Bone marrow (tissue), 2 donors: ENCODE data around the gene KRTAP21-3.
"Not testable (repeated sequence)": the region's sequence is repeated elsewhere in the genome, so short reads cannot be mapped to it uniquely, and the experiment has no call there.

Experiments
- DNase-seq, 2 donors: peaks; one replicate each; lab custom pipeline; 2025; lab: John Stamatoyannopoulos, UW

Gene KRTAP21-3

DNA sequence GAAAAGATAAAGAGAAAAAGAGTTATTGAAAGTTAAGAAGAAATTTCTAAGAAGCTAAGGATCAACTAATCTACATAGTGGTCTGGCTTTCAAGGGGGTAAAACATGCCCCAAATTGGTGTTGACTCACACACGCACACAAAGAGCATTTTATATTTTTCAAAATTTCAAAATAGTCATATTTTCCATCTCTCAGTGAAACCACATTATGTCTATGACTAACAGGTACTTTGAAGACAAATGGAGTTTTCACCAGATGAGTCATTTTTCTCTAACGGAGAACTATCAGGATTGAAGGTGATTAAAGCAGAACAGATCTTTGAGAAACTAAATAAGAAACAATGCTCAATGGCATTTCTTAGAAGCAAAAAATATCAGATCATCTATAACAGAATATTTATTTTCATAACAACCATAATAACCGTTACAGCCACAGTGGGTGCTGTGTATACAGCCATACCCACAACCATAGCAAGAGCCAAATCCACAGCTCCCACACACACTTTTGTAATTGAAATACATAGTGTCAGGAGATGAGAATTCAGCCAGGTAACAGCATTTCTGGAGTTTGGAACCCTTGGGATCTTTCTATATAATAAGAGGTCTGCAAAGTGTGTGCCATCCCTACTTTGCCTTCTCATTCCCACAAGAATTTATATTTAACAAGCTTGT, at the start of gene KRTAP21-3:
Gene KRTAP21-3, minus strand, starts transcription at position 539 of the 671 bp plus-strand sequence. Its CDS starts 18 bp downstream, at position 521.
- DNase-seq: no peak

- no peak for DNase-seq
These were observed 42.2 kb upstream of the KRTAP21-3 start for GRCh38 chr21:30760776-30761175.

GRCh38 chr21:30758306-30758705, 39.7 kb upstream of the KRTAP21-3 start:
- no peak for DNase-seq

- not testable (repeated sequence) for DNase-seq
These were observed 36.8 kb upstream of the KRTAP21-3 start, which contains the start of gene KRTAP21-1 for GRCh38 chr21:30755328-30755727. TSS of gene KRTAP21-1 (minus strand) at chr21:30755428. CDS start at chr21:30755378, 50 bp downstream.

DNA sequence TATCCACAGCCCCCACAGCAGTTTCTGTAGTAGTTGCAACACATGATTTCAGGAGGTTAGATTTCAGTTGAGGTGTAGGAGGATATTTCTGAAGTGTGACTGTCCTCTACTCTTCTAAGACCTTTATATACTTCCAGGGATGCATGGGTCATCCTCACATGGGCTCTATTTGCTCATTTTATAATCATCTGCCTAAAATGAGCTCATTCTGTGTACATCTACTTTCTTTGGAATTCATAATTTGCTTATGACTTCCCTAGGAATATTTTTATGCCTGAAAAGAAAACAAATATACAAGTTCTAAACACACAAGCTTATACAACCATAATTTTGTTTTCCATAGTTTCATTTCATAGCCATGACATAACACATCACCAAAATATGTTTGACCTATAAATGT, 28.6 kb upstream of the KRTAP21-3 start, which contains the start of gene KRTAP21-2:
Gene KRTAP21-2, minus strand, starts transcription at position 101 of the 400 bp plus-strand sequence. Its CDS starts 57 bp downstream, at position 44.
- DNase-seq: no peak

DNA sequence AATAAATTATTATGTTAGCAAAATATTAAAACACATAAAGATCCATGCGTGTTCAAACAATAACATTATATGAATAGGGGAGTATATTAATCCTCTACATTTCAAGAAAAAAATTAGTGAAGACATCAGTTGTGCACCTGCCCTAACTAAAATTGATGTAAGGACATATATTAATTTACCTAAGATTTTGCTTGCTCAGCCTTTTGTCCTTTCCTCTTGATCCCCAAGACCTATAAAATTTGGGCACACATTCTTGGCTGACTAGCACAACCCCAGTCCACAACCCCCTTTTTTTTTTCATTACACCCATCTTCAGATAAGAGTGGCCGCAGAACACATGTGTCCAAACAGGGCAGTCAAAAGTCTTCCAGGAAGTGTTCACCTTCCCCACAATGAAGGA, 21.9 kb upstream of the KRTAP21-3 start:
- DNase-seq: no peak

DNA sequence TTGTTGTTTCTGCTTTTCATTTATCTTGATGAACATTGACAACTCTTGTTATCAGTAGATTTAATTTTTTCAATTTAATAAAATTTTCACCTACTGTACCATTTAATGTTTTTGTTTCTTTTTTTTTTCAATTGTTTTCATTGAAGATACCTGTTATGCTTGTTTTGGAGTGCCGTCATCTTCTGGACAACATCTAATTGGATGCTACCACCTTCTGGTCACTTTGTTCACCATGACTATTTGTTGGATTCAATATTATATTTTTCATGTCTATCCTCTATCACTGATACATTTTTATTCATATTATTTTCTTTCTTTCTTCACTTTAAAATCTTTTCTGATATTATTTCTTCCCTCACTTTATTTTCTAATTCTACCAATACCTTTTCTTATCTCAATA, 14.4 kb upstream of the KRTAP21-3 start:
- no peak for DNase-seq

GRCh38 chr21:30726726-30727125, 8.1 kb upstream of the KRTAP21-3 start:
- DNase-seq: no peak

DNA sequence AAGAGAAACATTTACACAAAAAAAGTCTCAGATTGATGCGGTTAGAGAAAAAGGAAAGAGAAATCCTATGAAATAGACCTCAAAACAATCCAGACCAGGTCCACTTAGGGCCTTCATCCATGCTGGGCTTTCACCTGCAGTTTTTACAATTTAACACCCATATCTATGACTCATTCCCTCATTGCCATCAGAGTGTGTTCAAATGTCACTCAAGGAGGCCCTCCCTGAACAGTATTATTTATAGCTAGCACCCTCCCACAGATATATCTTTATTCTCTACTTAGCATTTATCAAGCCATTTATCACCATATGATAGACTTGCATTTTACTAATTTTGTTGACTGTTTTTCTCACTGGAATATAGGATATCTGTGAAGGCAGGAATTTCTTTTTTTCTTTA, 824 bp upstream of the KRTAP21-3 start:
- no peak for DNase-seq

DNA sequence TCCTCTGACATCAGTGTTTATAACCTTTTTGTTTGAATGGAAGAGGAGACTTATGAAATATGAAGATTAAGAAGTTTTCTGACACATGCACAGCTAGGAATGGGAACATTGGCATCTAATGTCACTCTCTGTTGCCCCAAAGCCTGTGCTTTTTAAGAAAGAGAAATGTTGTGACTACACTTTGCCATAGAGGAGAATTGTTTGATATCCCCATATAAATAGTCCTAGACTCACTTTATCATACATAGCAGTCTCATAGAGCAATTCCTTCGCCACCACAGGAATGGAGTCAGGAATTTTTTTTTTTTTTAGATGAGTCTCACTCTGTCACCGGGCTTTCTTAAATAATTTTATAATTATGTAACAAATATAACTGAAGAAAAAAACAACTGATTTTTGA, 1.5 kb downstream of the KRTAP21-3 start:
- DNase-seq: no peak

GRCh38 chr21:30714946-30715345, 3.6 kb downstream of the KRTAP21-3 start:
- DNase-seq: no peak

DNA sequence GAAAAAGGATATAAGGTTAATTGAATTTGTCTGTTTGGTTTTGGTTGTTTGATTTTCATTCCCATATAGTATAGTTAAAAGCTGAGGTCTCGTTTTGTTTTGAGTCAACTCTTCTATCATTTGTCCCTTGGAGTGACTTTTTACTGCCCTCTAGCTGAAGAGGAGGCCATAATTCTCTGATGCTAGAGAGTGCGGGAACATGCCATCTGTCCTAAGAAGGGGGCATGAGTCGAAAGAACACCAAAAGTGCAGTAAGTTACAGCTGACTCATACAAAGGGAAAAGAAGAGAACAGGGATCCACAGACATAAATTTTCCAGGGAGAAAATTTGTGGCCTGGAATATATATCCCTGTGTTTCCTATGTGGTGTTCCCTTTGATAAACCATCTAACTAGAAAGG, 4.1 kb downstream of the KRTAP21-3 start:
- no peak for DNase-seq

DNA sequence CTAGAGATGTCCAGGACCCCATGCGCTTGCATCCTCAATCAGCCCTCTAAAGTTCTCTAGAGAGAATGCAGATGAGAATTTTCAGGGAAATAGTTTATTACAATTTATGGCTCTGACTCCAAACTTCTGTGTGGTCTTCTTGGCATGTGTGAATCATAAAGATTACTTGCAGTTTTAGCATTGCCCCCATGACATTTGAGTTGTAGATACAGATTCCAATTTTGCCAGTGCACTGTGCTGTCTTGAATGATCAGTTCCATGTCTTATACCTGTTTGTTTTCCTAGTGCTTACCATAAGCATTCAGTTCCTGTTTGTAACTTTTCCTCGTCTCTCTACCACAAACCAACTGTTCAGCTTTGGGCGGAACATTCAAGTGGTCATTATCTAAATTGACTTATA, 4.8 kb downstream of the KRTAP21-3 start:
- no peak for DNase-seq

GRCh38 chr21:30710499-30710898, 8.1 kb downstream of the KRTAP21-3 start:
- no peak for DNase-seq

DNA sequence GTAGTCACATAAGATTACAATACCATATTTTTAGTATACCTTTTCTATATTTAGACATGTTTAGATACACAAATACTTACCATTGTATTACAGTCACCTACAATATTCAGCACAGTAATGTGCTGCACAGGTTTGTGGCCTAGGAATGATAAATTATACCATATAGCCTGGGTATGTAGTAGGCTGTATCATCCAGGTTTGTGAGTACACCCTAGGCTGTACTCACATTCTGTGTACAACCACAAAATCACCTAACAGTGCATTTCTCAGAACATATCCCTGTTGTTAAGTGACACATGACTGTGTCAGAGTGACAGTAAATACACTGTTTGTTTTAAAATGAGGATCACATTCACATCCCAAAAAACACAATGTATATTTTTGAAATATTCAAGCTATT, 11.2 kb downstream of the KRTAP21-3 start:
- DNase-seq: no peak

DNA sequence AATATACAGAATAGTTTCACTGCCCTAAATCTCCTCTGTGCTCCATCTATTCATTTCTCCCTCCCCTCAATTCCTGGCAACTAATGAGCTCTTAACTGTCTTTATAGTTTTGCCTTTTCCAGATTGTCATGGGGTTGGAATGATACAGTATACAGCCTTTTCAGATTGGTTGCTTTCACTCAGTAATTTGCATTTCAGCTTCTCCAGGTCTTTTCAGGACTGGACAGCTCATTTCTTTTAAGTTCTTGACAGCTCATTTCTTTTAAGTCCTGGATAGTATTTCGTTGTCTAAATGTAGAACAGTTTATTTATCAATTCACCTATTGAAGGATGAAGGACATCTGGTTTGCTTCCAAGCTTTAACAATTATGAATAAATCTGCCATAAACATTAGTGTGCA, 22.6 kb downstream of the KRTAP21-3 start:
- no peak for DNase-seq

GRCh38 chr21:30689822-30690221, 28.8 kb downstream of the KRTAP21-3 start:
- DNase-seq: no peak

- no peak for DNase-seq
These were observed 34.1 kb downstream of the KRTAP21-3 start for GRCh38 chr21:30684506-30684905.

- DNase-seq: no peak
These were observed 38.0 kb downstream of the KRTAP21-3 start for GRCh38 chr21:30680586-30680985.

DNA sequence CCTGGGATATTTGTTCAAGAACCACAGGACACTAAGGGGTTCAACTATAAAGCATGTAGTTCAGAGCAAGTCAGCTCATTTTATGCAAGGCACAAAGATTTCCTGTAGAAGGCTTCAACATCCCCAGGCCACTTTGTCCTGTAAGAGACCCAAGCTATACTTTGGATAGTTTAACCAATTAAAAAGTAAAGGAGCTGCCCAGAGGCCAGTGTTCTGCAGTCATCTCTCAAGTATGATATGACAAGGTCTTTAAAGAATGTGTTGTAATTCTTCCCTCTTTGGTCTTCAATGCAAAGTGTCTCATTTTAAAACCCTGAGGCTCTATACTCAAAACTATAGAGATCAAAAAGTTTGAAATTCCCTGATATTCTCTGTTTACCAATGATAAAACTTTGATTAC, 41.8 kb downstream of the KRTAP21-3 start:
- no peak for DNase-seq

DNA sequence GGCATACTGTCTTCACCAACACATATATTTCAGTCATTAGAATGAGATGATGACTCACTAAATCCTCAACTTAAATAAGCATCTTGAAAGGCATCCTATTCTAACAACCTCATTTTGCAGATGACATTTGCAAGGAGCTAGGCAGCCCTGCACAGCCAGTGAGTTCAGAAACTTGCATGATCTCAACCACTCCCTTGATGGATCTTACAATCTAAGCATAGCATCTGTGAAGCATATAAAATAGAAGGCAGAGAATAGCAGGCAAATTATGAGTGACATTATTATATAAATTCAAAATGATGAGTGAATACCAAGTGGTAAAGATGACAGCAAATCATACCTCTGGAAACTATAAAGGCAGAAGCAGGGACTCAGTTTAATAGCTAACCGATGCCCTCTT, 44.3 kb downstream of the KRTAP21-3 start:
- no peak for DNase-seq

DNA sequence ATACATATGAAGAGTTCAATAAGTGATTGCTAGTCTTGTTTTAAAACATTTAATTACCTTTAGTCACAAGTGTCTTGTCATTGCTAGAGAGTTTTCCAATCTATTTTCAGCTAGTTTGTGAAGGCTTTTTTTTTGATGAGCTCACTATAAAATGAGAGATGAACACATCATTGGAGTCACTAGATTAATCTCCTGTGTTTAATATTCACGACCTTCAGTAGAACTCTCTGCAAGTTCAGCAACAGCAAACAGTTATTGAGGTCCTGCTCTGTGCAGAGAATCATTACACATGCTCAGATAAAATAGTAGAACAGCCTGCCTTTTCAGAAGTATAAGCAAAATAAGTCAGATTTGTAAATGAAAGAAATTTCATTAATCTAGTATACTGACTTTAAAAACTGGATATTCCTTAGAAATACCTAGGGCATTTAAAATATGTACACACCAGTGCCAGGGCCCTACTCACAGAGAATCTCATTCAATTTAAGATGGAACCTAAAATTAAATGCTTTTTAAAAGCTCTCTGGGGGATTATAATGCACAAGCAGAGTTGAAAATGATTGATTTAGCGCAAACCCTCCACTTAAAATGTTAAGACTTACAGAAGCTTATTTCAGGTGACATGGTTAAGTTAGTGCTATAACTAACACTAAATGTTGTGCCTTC, 45.5 kb downstream of the KRTAP21-3 start:
- no peak for DNase-seq

DNA sequence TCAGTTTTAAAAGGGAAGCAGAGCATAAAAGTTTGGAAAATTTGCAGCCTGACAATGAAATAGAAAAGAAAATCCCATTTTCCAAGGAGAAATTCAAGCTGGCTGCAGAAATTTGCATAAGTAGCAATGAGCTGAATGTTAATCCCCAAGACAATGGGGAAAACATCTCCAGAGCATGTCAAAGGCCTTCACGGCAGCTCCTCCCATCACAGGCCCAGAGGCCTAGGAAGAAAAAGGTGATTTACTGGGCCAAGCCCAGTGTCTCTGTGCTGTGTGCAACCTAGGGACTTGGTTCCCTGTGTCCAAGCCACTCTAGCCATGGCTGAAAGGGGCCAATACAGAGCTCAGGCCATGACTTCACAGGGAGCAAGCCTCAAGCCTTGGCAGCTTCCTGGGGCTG, 49.8 kb downstream of the KRTAP21-3 start:
- DNase-seq: no peak
